DMS79 treated with DMSO at 0.1 percent for 48 hours (cell line): ENCODE measurements around the gene C19orf53.
"Not testable (repeated sequence)": the region's sequence is repeated elsewhere in the genome, so short reads cannot be mapped to it uniquely, and the experiment has no call there.

Experiments used
- DNase-seq: peaks from one replicate; lab custom pipeline; 2025; lab: John Stamatoyannopoulos, UW

The C19orf53 gene

DNA sequence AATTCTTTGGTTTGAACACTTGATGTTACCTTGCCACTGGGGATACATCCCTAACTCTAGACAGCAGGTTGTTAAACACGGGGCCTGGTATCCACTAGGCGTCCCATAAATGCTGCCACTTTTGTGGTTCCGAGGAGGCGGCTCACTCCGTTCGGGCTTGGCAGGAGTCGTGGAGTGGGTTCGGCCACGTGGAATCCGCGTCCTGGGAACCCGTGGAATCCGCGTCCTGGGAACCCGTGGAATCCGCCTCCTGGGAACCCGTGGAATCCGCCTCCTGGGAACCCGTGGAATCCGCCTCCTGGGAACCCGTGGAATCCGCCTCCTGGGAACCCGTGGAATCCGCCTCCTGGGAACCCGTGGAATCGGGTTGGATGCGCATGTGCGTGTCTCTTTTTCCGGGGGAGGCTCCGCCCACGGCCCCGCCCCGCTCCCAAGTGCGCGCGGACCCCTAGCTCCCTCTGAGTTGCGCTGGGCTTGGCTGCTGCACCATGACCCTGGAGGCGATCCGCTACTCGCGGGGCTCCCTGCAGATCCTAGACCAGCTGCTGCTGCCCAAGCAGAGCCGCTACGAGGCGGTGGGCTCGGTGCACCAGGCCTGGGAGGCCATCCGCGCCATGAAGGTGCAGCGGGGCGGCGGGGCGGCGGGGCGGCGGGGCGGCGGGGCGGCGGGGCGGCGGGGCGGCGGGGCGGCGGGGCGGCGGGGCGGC is 10.0 kb upstream of the C19orf53 start, which contains the start of gene MRI1:
Gene MRI1 (plus strand): TSS at position 422 of the 707 bp plus-strand sequence. CDS start 67 bp downstream, at position 489.
- DNase-seq, result peak; percentile 46

- DNase-seq, result no peak
These were observed 9.3 kb upstream of the C19orf53 start for GRCh38 chr19:13764821-13765394.

GRCh38 chr19:13765395-13766094 is 8.7 kb upstream of the C19orf53 start:
- DNase-seq, result no peak

- DNase-seq, result no peak
These were observed 8.2 kb upstream of the C19orf53 start for GRCh38 chr19:13766095-13766481.

DNA sequence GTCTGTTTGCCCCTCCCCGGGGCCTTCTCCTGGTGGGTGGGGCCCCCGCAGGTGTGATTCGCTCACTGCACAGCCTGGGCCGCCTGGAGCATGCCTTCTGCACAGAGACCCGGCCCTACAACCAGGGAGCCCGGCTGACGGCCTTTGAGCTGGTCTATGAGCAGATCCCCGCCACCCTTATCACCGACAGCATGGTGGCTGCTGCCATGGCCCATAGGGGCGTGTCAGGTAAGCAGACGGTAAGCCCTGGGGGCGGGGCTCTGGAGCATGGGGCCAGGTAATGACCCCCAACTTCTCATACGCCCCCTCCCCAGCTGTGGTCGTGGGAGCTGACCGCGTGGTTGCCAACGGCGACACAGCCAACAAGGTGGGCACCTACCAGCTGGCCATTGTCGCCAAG is 5.7 kb upstream of the C19orf53 start:
- DNase-seq, result no peak

- no peak for DNase-seq
These were observed 4.1 kb upstream of the C19orf53 start for GRCh38 chr19:13770013-13770635.

DNA sequence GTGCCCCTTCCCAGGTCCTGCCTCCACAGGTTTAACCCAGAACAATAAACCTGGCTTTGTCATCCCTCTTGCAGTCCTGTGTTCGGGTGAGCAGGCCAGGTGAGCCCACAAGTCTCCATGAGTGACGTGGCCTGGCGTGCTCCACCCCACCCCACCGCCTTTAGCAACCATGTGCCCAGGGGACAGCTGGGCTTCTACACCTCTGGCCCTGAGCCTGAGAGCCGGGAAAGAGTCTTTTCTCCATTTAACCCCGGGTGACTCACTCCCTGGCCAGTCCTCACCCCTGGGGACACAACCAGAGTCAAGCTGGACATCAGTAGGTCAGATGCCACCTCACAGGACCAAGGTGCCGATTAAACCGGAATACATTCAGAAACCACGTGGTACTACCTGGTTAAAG is 4.1 kb downstream of the C19orf53 start:
- no peak for DNase-seq

DNA sequence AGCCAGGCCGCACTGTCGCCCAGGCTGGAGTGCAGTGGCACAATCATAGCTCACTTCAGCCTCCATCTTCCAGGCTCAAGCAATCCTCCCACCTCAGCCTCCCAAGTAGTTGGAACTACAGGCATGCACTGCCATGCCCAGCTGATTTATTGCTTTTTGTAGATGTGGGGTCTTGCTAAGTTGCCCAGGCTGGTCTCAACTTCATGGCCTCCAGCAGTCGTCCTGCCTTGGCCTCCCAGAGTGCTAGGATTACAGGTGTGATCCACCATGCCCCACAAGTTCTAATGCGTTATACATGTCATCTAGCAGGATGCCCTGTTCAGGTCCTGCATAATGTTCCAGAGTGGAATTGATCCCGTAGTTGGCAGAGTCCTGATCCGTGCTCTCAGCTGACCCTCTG is 4.6 kb downstream of the C19orf53 start:
- DNase-seq, result no peak

- DNase-seq, result not testable (repeated sequence)
These were observed 5.5 kb downstream of the C19orf53 start for GRCh38 chr19:13779794-13780193.

GRCh38 chr19:13781547-13781946 is 7.3 kb downstream of the C19orf53 start:
- no peak for DNase-seq

DNA sequence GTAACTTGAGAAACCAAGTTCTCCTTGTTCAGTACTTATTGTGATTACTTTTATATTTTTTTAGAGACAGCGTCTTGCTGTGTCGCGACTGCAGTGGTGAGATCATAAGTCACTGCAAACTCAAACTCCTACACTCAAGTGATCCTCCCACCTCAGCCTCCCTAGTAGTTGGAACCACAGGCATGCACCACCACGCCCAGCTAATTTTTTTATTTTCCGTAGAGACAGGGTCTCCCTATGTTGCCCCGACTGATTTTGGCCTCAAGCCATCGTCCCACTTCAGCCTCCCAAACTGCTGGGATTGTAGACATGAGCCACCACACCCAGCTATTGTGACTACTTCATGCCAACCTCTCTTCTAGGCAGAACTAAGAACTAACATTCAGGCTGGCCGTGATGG is 8.3 kb downstream of the C19orf53 start:
- no peak for DNase-seq

- no peak for DNase-seq
These were observed 9.6 kb downstream of the C19orf53 start for GRCh38 chr19:13783565-13784500.

DNA sequence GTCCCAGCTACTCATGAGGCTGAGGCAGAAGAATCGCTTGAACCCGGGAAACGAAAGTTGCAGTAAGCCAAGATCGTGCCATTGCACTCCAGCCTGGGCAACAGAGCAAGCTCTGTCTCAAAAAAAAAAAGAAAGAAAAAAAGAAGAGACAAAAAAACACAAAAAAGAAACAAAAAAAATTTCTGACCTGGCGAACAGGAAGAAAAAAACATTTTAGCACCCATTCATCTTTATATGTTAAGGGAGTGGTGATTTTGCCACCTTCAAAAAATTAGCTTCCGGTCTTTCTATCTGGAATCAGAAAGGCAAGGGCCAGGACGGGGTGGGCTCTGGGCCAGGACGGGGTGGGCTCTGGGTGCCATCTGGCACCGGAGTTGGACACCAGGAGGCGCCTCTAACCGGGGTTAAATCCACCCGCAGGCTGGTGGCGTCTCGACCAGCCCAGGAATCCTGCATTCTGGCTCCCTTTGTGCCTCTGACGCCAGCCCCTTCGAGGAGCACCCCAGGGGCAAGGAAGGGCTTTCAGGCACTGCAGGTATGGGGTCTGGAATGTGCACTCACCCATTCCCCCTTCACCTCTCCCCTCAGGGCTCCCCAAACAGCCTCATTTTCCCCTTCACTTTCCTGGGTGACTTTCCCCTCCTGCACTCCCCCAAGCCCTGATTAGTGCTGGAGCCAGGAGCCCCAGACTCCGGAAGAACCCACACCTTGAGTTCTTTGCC is 10.6 kb downstream of the C19orf53 start:
- no peak for DNase-seq

GRCh38 chr19:13788991-13789390 is 14.7 kb downstream of the C19orf53 start:
- no peak for DNase-seq

- DNase-seq, result no peak
These were observed 16.1 kb downstream of the C19orf53 start for GRCh38 chr19:13790354-13790753.

DNA sequence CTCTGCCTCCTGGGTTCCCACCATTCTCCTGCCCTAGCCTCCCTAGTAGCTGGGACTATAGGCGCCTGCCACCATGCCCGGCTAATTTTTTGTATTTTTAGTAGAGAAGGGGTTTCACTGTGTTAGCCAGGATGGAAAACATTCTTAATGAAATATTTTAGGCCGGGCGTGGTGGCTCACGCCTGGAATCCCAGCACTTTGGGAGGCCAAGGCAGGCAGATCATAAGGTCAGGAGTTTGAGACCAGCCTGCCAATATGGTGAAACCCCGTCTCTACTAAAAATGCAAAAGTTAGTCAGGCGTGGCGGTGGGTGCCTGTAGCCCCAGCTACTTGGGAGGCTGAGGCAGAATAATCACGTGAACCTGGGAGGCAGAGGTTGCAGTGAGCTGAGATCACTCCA is 19.1 kb downstream of the C19orf53 start:
- DNase-seq, result not testable (repeated sequence)

GRCh38 chr19:13794398-13794756 is 20.1 kb downstream of the C19orf53 start:
- DNase-seq, result peak; percentile 9

GRCh38 chr19:13794757-13795589 is 20.7 kb downstream of the C19orf53 start, which contains the start of gene ZSWIM4:
ZSWIM4 (plus strand) TSS chr19:13795443; CDS start chr19:13795649, 206 bp downstream.
- peak; percentile 97 for DNase-seq

- DNase-seq, result no peak
These were observed 21.5 kb downstream of the C19orf53 start for GRCh38 chr19:13795595-13796300.
